Testis (tissue), 3 donors: ENCODE measurements around the gene VAPB. TPM values are rescaled to one million over a fixed set of nuclear protein-coding genes. Genes with fewer than 3 reads are reported as not detected.

Source experiments
- DNase-seq: peaks from one replicate; pipeline ENCODE4 v3.0.0-alpha.2; 2019
- H3K27ac ChIP-seq, 2 donors: fragments of 200-600 bp; sonication (generic); one replicate each; pipeline ENCODE4 v1.5.1; 2019
- H3K27me3 ChIP-seq: fragments of 200-600 bp; sonication (generic); one replicate; pipeline ENCODE4 v1.5.1; 2019
- H3K36me3 ChIP-seq: fragments of 200-600 bp; sonication (generic); one replicate; pipeline ENCODE4 v1.5.1; 2017; ENCODE audit warnings: low read depth; ENCODE audit errors: missing control alignments
- H3K4me1 ChIP-seq: fragments of 200-600 bp; sonication (generic); one replicate; pipeline ENCODE4 v1.5.1; 2019
- H3K4me3 ChIP-seq, 2 donors: fragments of 200-600 bp; sonication (generic); one replicate each; pipeline ENCODE4 v1.5.1; 2017 to 2019
- H3K9me3 ChIP-seq: fragments of 200-600 bp; sonication (generic); one replicate; pipeline ENCODE4 v1.5.1; 2017
- CTCF ChIP-seq, 3 experiments: fragments of 450-650 bp in 2 of 3; fragments of 200-600 bp in 1 of 3; sonication (generic) in 1 of 3; IDR thresholded peaks; one replicate each; pipeline ENCODE4 v1.5.1; 2016 to 2019; ENCODE audit warnings: antibody characterized with exemption in 3 of 3, mild to moderate bottlenecking in 2 of 3, moderate library complexity in 1 of 3
- POLR2A ChIP-seq: fragments of 450-650 bp; IDR thresholded peaks from one replicate; pipeline ENCODE4 v1.6.1; 2017; ENCODE audit warnings: antibody characterized with exemption, mild to moderate bottlenecking, moderate library complexity
- WGBS, 2 donors: methylation state at CpG; one replicate each; pipeline ENCODE4 v1.1.5; 2018; 5-methylcytosine and 5-hydroxymethylcytosine counted together
- intact Hi-C: fragments of 100-400 bp; cut with DNase I; formaldehyde crosslinking; loops from one replicate; pipeline ENCODE4 v1.15.1; 2023; ENCODE audit warnings: low total_unique reads
- polyA plus RNA-seq: library from polyadenylated mRNA; stranded (reverse); fragments of 350-450 nt; fragmentation: Illumina TruSeq; extraction: RNeasy Lipid Tissue Mini Kit (QIAGEN cat#74804); gene quantifications from one replicate; pipeline ENCODE4 v1.2.3, GENCODE V29; 2014; ENCODE audit warnings: low read depth, low replicate concordance; ENCODE audit not compliant: insufficient read depth
- total RNA-seq, 2 donors: library from RNA; depleted of rRNA; stranded (reverse); fragments of >200 nt; gene quantifications; one replicate each; pipeline ENCODE4 v1.2.3, GENCODE V29; 2016

Gene VAPB
- total and polyA plus RNA-seq, 3 donors from 2014 or later, result 23.5 to 31.4 (median 23.8) TPM

DNA sequence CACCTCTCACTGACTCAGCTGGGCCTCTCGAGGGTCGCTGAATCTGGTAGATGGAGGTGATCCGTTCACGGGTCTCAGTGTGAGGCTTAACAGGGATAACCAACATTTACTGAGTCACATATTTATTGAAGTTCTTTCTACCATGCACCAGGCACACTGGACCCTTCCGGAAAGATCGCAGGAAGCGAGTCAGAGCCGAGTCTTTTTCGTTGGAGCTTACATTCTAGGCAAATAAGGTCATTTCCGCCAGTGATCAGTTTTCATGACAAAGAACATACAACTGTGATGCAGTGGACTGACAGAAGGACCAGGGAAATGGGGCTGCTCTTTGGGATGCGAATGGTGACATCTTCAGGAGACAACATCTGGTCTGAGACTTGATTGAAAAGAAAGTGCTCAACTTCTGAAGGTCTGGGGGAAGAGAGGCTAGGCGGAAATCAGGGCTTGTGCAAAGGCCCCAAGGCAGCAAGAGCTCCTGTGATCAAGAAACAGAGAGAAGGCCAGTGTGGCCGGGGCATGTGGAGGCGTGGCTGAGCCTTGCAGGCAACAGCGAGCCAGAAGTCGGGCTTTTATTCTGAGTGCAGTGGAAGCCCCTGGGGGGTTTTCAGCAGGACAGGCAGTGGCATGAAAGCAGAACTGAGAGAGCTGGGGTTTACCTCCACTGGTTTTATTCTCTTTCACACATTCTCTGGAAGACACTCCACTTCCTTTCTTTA lies 69.5 kb downstream of the VAPB start:
- no peaks in the 10 kb centered on the region for H3K9me3 ChIP-seq
- WGBS, 2 donors, result 88 to 92% methylated on average over 16 of the region's 16 CpGs
- no peaks in the 10 kb centered on the region for H3K27me3 ChIP-seq
- TF ChIP-seq CTCF (IDR thresholded peaks at IDR 0.05) (no peak), POLR2A (no peak)
- H3K4me3 ChIP-seq, result no peak overlapping the region
- no peaks in the 10 kb centered on the region for H3K36me3 ChIP-seq
- H3K27ac ChIP-seq, result no peak overlapping the region
- H3K4me1 ChIP-seq, result no peaks in the 10 kb centered on the region
- DNase-seq, result no peak
- intact Hi-C loops, result no loop called here

- no peak for DNase-seq
- Histone ChIP-seq H3K36me3 (no peaks in the 10 kb centered on the region), H3K27me3 (no peaks in the 10 kb centered on the region), H3K4me3 (no peak overlapping the region), H3K27ac (no peak overlapping the region), H3K9me3 (no peaks in the 10 kb centered on the region), H3K4me1 (no peaks in the 10 kb centered on the region)
- TF ChIP-seq CTCF (IDR thresholded peaks at IDR 0.05) (no peak), POLR2A (no peak)
- 93 to 94% methylated on average over 4 to 5 of the region's 5 CpGs for WGBS, 2 donors
- intact Hi-C loops, result no loop called here
Measured at GRCh38 chr20:58459058-58459750, 70.2 kb downstream of the VAPB start.

- TF ChIP-seq POLR2A, result no peak
- no peak for TF ChIP-seq CTCF (IDR thresholded peaks at IDR 0.05)
- Histone ChIP-seq H3K4me1 (no peaks in the 10 kb centered on the region), H3K36me3 (no peaks in the 10 kb centered on the region), H3K27ac (no peak overlapping the region), H3K9me3 (no peaks in the 10 kb centered on the region), H3K27me3 (no peaks in the 10 kb centered on the region), H3K4me3 (no peak overlapping the region)
- DNase-seq, result no peak
- WGBS, 2 donors, result 93 to 97% methylated on average over 10 to 25 of the region's 25 CpGs
- intact Hi-C loops, result no loop called here
Measured at GRCh38 chr20:58461104-58461503, 72.1 kb downstream of the VAPB start.

GRCh38 chr20:58461899-58462298 lies 72.9 kb downstream of the VAPB start:
- H3K27ac ChIP-seq, result no peak overlapping the region
- TF ChIP-seq CTCF (IDR thresholded peaks at IDR 0.05) (no peak), POLR2A (no peak)
- DNase-seq, result no peak
- no peak overlapping the region for H3K4me3 ChIP-seq
- no peaks in the 10 kb centered on the region for H3K27me3 ChIP-seq
- no peaks in the 10 kb centered on the region for H3K9me3 ChIP-seq
- no peaks in the 10 kb centered on the region for H3K36me3 ChIP-seq
- intact Hi-C loops, result no loop called here
- H3K4me1 ChIP-seq, result no peaks in the 10 kb centered on the region
- WGBS, 2 donors, result 93 to 94% methylated on average over 6 of the region's 6 CpGs

DNA sequence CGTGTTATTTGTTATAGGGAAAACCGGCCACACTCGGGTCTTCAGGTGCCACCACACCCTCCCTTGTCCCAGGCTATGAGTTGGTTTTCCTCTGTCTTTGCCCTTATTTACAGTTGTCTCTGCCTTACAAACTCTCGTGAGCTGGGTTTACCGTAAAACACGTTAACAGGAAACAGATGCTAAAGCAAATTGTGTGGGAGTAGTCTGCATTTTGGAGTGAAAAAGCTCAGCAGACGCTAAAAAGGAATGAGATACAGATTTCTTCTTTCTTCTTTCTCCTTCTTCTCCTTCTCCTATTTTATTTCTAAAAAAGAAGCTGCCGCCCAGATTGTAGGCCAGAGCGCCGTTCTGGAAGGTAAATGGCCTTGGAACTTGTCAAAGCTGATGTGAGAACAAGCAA lies 74.2 kb downstream of the VAPB start:
- no peak for DNase-seq
- Histone ChIP-seq H3K27me3 (no peaks in the 10 kb centered on the region), H3K9me3 (no peaks in the 10 kb centered on the region), H3K4me1 (no peaks in the 10 kb centered on the region), H3K4me3 (no peak overlapping the region), H3K27ac (no peak overlapping the region), H3K36me3 (no peaks in the 10 kb centered on the region)
- 69 to 76% methylated on average over 10 of the region's 10 CpGs for WGBS, 2 donors
- TF ChIP-seq POLR2A, result no peak
- no peak for TF ChIP-seq CTCF (IDR thresholded peaks at IDR 0.05)
- intact Hi-C loops, result no loop called here
